K562 (cell line): Measurements from ENCODE around the gene STARD13. TPM values are rescaled to one million over a fixed set of nuclear protein-coding genes. Genes with fewer than 3 reads are reported as not detected.

Experiments
- ATAC-seq: fragments of 200-7000 bp; cut with Tn5 transposase; 3 replicates; pipeline ENCODE4 v1.9.1; 2020; ENCODE audit warnings: moderate library complexity
- BruUV-seq: library from RNA; stranded (reverse); fragments of 400-500 nt; replicated peaks from 2 replicates; lab custom pipeline; 2021; lab: Mats Ljungman, UMichigan
- CTCF ChIA-PET: fragments of 300-600 bp; formaldehyde crosslinking; extraction: SDS; loops from one replicate; lab custom pipeline; 2021; ENCODE audit warnings: low intra/inter-chr PET ratio; lab: Yijun Ruan, JAX
- POLR2A ChIA-PET: fragments of 300-600, 350-650 bp; sonication (Branson Sonifier 250); formaldehyde crosslinking; extraction: SDS; loops from one replicate; lab custom pipeline; 2021; ENCODE audit warnings: antibody characterized with exemption, inconsistent platforms; lab: Yijun Ruan, JAX
- DNase-seq, 4 experiments: peaks; one replicate each; pipeline versions ENCODE4 v3.0.0 to v3.0.0-alpha.2; 2011 to 2018; ENCODE audit warnings: low spot score in 3 of 4, mixed read lengths in 3 of 4; ENCODE audit errors: extremely low read depth in 1 of 4
- FAIRE-seq: peaks from 2 replicates; lab custom pipeline; 2011; peaks lifted over from hg19 to GRCh38; lab: Jason Lieb, UNC
- H2AFZ ChIP-seq: 2 replicates; pipeline ENCODE4 v1.6.0; 2011; ENCODE audit warnings: low read depth, low read length, control low read depth, inconsistent platforms
- H3K27ac ChIP-seq: fragments of 200-600 bp; 3 replicates; pipeline ENCODE4 v1.8.0; 2011; ENCODE audit warnings: low read depth, mild to moderate bottlenecking, control low read depth, inconsistent platforms, low read length, moderate library complexity, mixed read lengths; ENCODE audit errors: extremely low read depth
- H3K27me3 ChIP-seq, 2 experiments: fragments of 300-600 bp in 1 of 2; 2 replicates in 1 of 2; 3 replicates in 1 of 2; pipeline versions ENCODE4 v1.6.0 to v1.8.0; 2011; ENCODE audit warnings: inconsistent platforms in 2 of 2, low read length in 2 of 2, mild to moderate bottlenecking in 1 of 2, mixed read lengths in 1 of 2, moderate library complexity in 1 of 2; ENCODE audit not compliant: control insufficient read depth in 2 of 2, insufficient read depth in 2 of 2
- H3K36me3 ChIP-seq: fragments of 300-600 bp; 3 replicates; pipeline ENCODE4 v1.8.0; 2011; ENCODE audit warnings: mild to moderate bottlenecking, low read length, inconsistent platforms; ENCODE audit not compliant: control insufficient read depth, insufficient read depth
- H3K4me1 ChIP-seq, 2 experiments: fragments of 200-600 bp in 1 of 2; replicated peaks in 1 of 2; 2 replicates in 1 of 2; 3 replicates in 1 of 2; pipeline versions ENCODE4 v1.5.1 to v1.8.0; 2011; ENCODE audit warnings: inconsistent platforms in 2 of 2, low read length in 2 of 2, mild to moderate bottlenecking in 1 of 2, mixed read lengths in 1 of 2, moderate library complexity in 1 of 2; ENCODE audit not compliant: control insufficient read depth in 2 of 2, insufficient read depth in 2 of 2
- H3K4me2 ChIP-seq: 2 replicates; pipeline ENCODE4 v1.6.1; 2011; ENCODE audit warnings: low read length, control low read depth, inconsistent platforms, mixed read lengths; ENCODE audit not compliant: insufficient read depth
- H3K4me3 ChIP-seq: fragments of 200-600 bp; sonication (generic), shearing (Covaris generic); 2 replicates; pipeline ENCODE4 v1.5.1; 2016; ENCODE audit warnings: control low read depth, inconsistent platforms
- H3K79me2 ChIP-seq: fragments of 200-600 bp; 3 replicates; pipeline ENCODE4 v1.8.0; 2011; ENCODE audit warnings: low read length, inconsistent platforms; ENCODE audit not compliant: control insufficient read depth, insufficient read depth
- H3K9ac ChIP-seq, 2 experiments: 2 replicates each; pipeline versions ENCODE4 v1.6.0 to v1.6.1; 2011; ENCODE audit warnings: low read depth in 2 of 2, low read length in 2 of 2, control low read depth in 1 of 2, inconsistent platforms in 1 of 2, mild to moderate bottlenecking in 1 of 2, mixed read lengths in 1 of 2; ENCODE audit not compliant: insufficient read depth in 1 of 2
- H3K9me1 ChIP-seq: one replicate; pipeline ENCODE4 v1.6.0; 2011; ENCODE audit warnings: inconsistent platforms, mild to moderate bottlenecking, low read length, moderate library complexity; ENCODE audit not compliant: control insufficient read depth, insufficient read depth
- H3K9me3 ChIP-seq: replicated peaks from 2 replicates; pipeline ENCODE4 v1.5.1; 2011; ENCODE audit warnings: low read depth, low read length, inconsistent platforms; ENCODE audit not compliant: control insufficient read depth, insufficient read depth
- H4K20me1 ChIP-seq: replicated peaks from 2 replicates; pipeline ENCODE4 v1.6.1; 2011; ENCODE audit warnings: low read length, inconsistent platforms, mixed read lengths; ENCODE audit not compliant: control insufficient read depth, insufficient read depth
- GABPA ChIP-seq: fragments of 200-800 bp; sonication (Bioruptor generic); conservative IDR thresholded peaks from 2 replicates; pipeline ENCODE4 v1.6.1; 2016; ENCODE audit warnings: low read depth, missing genetic modification characterization, missing compliant biosample characterization
- HDAC1 ChIP-seq, 2 experiments: fragments of 450-650 bp; IDR thresholded peaks; 2 replicates each; pipeline ENCODE4 v1.6.1; 2016 to 2017; ENCODE audit warnings: inconsistent platforms in 1 of 2, mild to moderate bottlenecking in 1 of 2, moderate library complexity in 1 of 2
- HDAC3 ChIP-seq: fragments of 450-650 bp; IDR thresholded peaks from 2 replicates; pipeline ENCODE4 v1.6.1; 2018; ENCODE audit warnings: borderline replicate concordance, mild to moderate bottlenecking, moderate library complexity; ENCODE audit not compliant: partially characterized antibody
- IRF2 ChIP-seq: sonication (generic); formaldehyde crosslinking; IDR thresholded peaks from 2 replicates; pipeline ENCODE4 v1.8.1; 2022; ENCODE audit warnings: mild to moderate bottlenecking, missing genetic modification reagents
- NFIX ChIP-seq: fragments of 250-450 bp; sonication (Bioruptor Pico); IDR thresholded peaks from 2 replicates; pipeline ENCODE4 v1.4.0; 2020; ENCODE audit warnings: low read depth, mild to moderate bottlenecking, moderate library complexity
- POLR2AphosphoS5 ChIP-seq: IDR thresholded peaks from 2 replicates; pipeline ENCODE4 v1.6.1; 2011; ENCODE audit warnings: mild to moderate bottlenecking, low read depth, low read length, moderate library complexity; ENCODE audit not compliant: control insufficient read depth, insufficient read depth
- RBFOX2 ChIP-seq: fragments of 200-400 bp; formaldehyde crosslinking; IDR thresholded peaks from 2 replicates; pipeline ENCODE4 v1.6.1; 2017; ENCODE audit warnings: low read depth, mild to moderate bottlenecking, low read length, moderate library complexity
- RHOXF2B ChIP-seq: fragments of 250-450 bp; sonication (Bioruptor Pico); conservative IDR thresholded peaks from 2 replicates; pipeline ENCODE4 v1.5.1; 2021
- ZNF282 ChIP-seq: sonication (generic); formaldehyde crosslinking; IDR thresholded peaks from 2 replicates; pipeline ENCODE4 v1.8.1; 2023; ENCODE audit warnings: missing genetic modification reagents
- WGBS: fragments of 100-300 bp; shearing (Covaris generic); methylation state at CpG from one replicate; pipeline ENCODE4 v1.1.6; 2016; ENCODE audit warnings: low coverage, mixed read lengths; ENCODE audit not compliant: insufficient coverage; ENCODE audit errors: missing lambda C conversion rate; 5-methylcytosine and 5-hydroxymethylcytosine counted together
- in situ Hi-C: fragments of 300-500 bp; cut with MboI; formaldehyde crosslinking; loops from 4 replicates; pipeline ENCODE4 v1.15.0; 2018; ENCODE audit warnings: inconsistent platforms, mixed read lengths
- intact Hi-C: fragments of 100-400 bp; cut with micrococcal nuclease; formaldehyde crosslinking; loops from 2 replicates; pipeline ENCODE4 v1.14.2; 2022
- polyA plus RNA-seq, 8 experiments: library from polyadenylated mRNA; depleted of rRNA in 4 of 8; stranded (reverse) in 5 of 8; unstranded in 3 of 8; fragments of >200 nt; fragmentation: Nextera tagmentation in 2 of 8; fragmentation: Illumina TruSeq in 1 of 8; extraction: Ambion mirVana in 2 of 8; extraction: Trizol in 1 of 8; gene quantifications; 2 replicates each; pipeline versions ENCODE4 v1.2.1 to v1.2.3, GENCODE V29; 2011 to 2014; ENCODE audit warnings: inconsistent platforms in 1 of 8, missing spikeins in 1 of 8
- total RNA-seq, 7 experiments: library from RNA; depleted of rRNA in 6 of 7; stranded (reverse); fragments of >200 nt in 6 of 7; fragmentation: Illumina TruSeq in 2 of 7; extraction: Trizol in 2 of 7; gene quantifications; 2 replicates each; pipeline versions ENCODE4 v1.2.1 to v1.2.3, GENCODE V29; 2011 to 2021; ENCODE audit warnings: low replicate concordance in 1 of 7
- TF ChIP-seq, protein P1 (sequence below): sonication (generic); formaldehyde crosslinking; IDR thresholded peaks from 2 replicates; pipeline ENCODE4 v1.8.0; 2023; ENCODE audit warnings: mild to moderate bottlenecking, missing genetic modification reagents
- TF ChIP-seq, protein P2 (sequence below): fragments of 250-450 bp; sonication (Bioruptor Pico); IDR thresholded peaks from 2 replicates; pipeline ENCODE4 v1.8.0; 2022; ENCODE audit warnings: inconsistent platforms
- TF ChIP-seq, protein P3 (sequence below): fragments of 250-450 bp; sonication (Bioruptor Pico); IDR thresholded peaks from 2 replicates; pipeline ENCODE4 v1.9.0; 2021; ENCODE audit warnings: mild to moderate bottlenecking

The STARD13 gene
- total and polyA plus RNA-seq, 9 of the 15 experiments (the other 6 are each of a cell fraction or from before 2014, with no cell fraction given) = 0.11 TPM; not detected in 8

DNA sequence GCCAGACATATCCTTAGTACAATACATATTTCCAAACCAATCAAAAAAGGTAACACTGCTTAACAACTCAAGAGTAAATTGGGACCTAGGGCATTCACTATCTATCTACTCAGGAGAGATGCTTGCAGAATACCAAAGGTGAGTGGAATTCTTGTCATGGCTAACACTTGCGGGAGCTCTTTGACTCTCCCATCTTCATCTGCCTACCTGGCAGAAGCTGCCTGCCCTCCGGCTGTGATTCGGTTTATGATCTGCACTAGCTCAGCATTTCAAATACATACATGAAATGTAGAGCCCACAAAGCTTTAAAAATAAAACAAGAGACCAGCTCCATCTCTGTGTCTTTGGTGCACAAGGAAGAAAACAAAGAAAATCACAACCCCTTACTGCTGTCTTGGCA is 127.3 kb downstream of the STARD13 start:
- Histone ChIP-seq H3K9me1 (no peaks in the 10 kb centered on the region), H3K9me3 (no peaks in the 10 kb centered on the region), H3K36me3 (no peaks in the 10 kb centered on the region), H3K4me2 (no peak overlapping the region), H3K79me2 (no peaks in the 10 kb centered on the region), H3K27me3 (no peaks in the 10 kb centered on the region; a peak in 1 of 5 replicates), H3K4me3 (no peak overlapping the region)
- in situ Hi-C loops (no loop called here), intact Hi-C loops (no loop called here)
- ATAC-seq (no peak), DNase-seq (no peak), FAIRE-seq (no peak)
- ChIA-PET CTCF (no interaction called here), POLR2A (no interaction called here)
- WGBS = 0% methylated on average over 3 of the region's 3 CpGs
- TF ChIP-seq IRF2 = no peak
- TF ChIP-seq, protein P1, sequence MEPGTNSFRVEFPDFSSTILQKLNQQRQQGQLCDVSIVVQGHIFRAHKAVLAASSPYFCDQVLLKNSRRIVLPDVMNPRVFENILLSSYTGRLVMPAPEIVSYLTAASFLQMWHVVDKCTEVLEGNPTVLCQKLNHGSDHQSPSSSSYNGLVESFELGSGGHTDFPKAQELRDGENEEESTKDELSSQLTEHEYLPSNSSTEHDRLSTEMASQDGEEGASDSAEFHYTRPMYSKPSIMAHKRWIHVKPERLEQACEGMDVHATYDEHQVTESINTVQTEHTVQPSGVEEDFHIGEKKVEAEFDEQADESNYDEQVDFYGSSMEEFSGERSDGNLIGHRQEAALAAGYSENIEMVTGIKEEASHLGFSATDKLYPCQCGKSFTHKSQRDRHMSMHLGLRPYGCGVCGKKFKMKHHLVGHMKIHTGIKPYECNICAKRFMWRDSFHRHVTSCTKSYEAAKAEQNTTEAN (CRISPR knock-in tag) = no peak
- no peak for TF ChIP-seq RBFOX2
- TF ChIP-seq, protein P2, sequence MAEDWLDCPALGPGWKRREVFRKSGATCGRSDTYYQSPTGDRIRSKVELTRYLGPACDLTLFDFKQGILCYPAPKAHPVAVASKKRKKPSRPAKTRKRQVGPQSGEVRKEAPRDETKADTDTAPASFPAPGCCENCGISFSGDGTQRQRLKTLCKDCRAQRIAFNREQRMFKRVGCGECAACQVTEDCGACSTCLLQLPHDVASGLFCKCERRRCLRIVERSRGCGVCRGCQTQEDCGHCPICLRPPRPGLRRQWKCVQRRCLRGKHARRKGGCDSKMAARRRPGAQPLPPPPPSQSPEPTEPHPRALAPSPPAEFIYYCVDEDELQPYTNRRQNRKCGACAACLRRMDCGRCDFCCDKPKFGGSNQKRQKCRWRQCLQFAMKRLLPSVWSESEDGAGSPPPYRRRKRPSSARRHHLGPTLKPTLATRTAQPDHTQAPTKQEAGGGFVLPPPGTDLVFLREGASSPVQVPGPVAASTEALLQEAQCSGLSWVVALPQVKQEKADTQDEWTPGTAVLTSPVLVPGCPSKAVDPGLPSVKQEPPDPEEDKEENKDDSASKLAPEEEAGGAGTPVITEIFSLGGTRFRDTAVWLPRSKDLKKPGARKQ (CRISPR knock-in tag) = no peak
- no peak for TF ChIP-seq GABPA
- TF ChIP-seq, protein P3, sequence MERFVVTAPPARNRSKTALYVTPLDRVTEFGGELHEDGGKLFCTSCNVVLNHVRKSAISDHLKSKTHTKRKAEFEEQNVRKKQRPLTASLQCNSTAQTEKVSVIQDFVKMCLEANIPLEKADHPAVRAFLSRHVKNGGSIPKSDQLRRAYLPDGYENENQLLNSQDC (CRISPR knock-in tag) = no peak
- TF ChIP-seq POLR2AphosphoS5 = no peak
- no peak for TF ChIP-seq HDAC1 (IDR thresholded peaks at IDR 0.05)
- TF ChIP-seq RHOXF2B (CRISPR knock-in tag) = no peak
- no peak for TF ChIP-seq ZNF282
- TF ChIP-seq NFIX (CRISPR knock-in tag) = no peak
- no peak for TF ChIP-seq HDAC3
- TF ChIP-seq, all 486 proteins: peak for 0
- Histone ChIP-seq H4K20me1 (no peaks in the 10 kb centered on the region), H2AFZ (no peak overlapping the region), H3K9ac (no peak overlapping the region), H3K4me1 (no peaks in the 10 kb centered on the region), H3K27ac (no peak overlapping the region)
- BruUV-seq = no TSS peak
